Osteocyte (in vitro differentiated cells): ENCODE data around the gene CHERP. TPM values are rescaled to one million over a fixed set of nuclear protein-coding genes. Genes with fewer than 3 reads are reported as not detected.
"Not testable (repeated sequence)": the region's sequence is repeated elsewhere in the genome, so short reads cannot be mapped to it uniquely, and the experiment has no call there.

ENCODE experiments used
- DNase-seq: peaks from one replicate; pipeline ENCODE4 v3.0.0; 2021; ENCODE audit warnings: mixed read lengths; ENCODE audit not compliant: unreplicated experiment; ENCODE audit errors: extremely low spot score
- H3K27ac Mint-ChIP-seq: one replicate; pipeline ENCODE4 v1.8.0; 2021; ENCODE audit warnings: mild to moderate bottlenecking, mixed read lengths; ENCODE audit not compliant: unreplicated experiment
- H3K27me3 Mint-ChIP-seq: one replicate; pipeline ENCODE4 v1.8.0; 2021; ENCODE audit warnings: mixed read lengths; ENCODE audit not compliant: unreplicated experiment
- H3K36me3 Mint-ChIP-seq: one replicate; pipeline ENCODE4 v1.8.0; 2021; ENCODE audit warnings: mixed read lengths; ENCODE audit not compliant: unreplicated experiment
- H3K4me1 Mint-ChIP-seq: one replicate; pipeline ENCODE4 v1.8.0; 2021; ENCODE audit warnings: mixed read lengths; ENCODE audit not compliant: unreplicated experiment
- H3K4me3 Mint-ChIP-seq: one replicate; pipeline ENCODE4 v1.8.0; 2021; ENCODE audit warnings: mild to moderate bottlenecking, moderate library complexity, mixed read lengths; ENCODE audit not compliant: unreplicated experiment
- H3K9me3 Mint-ChIP-seq: one replicate; pipeline ENCODE4 v1.8.0; 2021; ENCODE audit warnings: mixed read lengths; ENCODE audit not compliant: unreplicated experiment
- CTCF ChIP-seq: fragments of 200-600 bp; sonication (generic); IDR thresholded peaks from 2 replicates; pipeline ENCODE4 v1.5.0; 2021; ENCODE audit warnings: antibody characterized with exemption, mild to moderate bottlenecking, moderate library complexity
- total RNA-seq: library from RNA; stranded (reverse); gene quantifications from 2 replicates; pipeline ENCODE4 v1.2.1, GENCODE V29; 2021

The CHERP gene
- total RNA-seq, 1 donor from 2014 or later = 50.1 TPM

- no peak overlapping the region for H3K4me3 Mint-ChIP-seq
- peaks cover 40% of the 10 kb centered on the region for H3K36me3 Mint-ChIP-seq
- DNase-seq = no peak
- peaks cover 9% of the 10 kb centered on the region for H3K4me1 Mint-ChIP-seq
- H3K9me3 Mint-ChIP-seq = no peaks in the 10 kb centered on the region
- no peaks in the 10 kb centered on the region for H3K27me3 Mint-ChIP-seq
- H3K27ac Mint-ChIP-seq = no peak overlapping the region
- no peak for TF ChIP-seq CTCF
These were observed 22.6 kb upstream of the CHERP start for GRCh38 chr19:16564842-16565241.

GRCh38 chr19:16562608-16563025 lies 20.4 kb upstream of the CHERP start:
- DNase-seq = no peak
- Mint-ChIP-seq H3K9me3 (no peaks in the 10 kb centered on the region), H3K4me3 (no peak overlapping the region), H3K36me3 (peaks cover 42% of the 10 kb centered on the region), H3K27me3 (no peaks in the 10 kb centered on the region), H3K4me1 (no peaks in the 10 kb centered on the region), H3K27ac (no peak overlapping the region)
- TF ChIP-seq CTCF = no peak

GRCh38 chr19:16561382-16561781 lies 19.1 kb upstream of the CHERP start:
- no peak overlapping the region for H3K4me3 Mint-ChIP-seq
- H3K36me3 Mint-ChIP-seq = peaks cover 35% of the 10 kb centered on the region
- DNase-seq = no peak
- TF ChIP-seq CTCF = no peak
- H3K9me3 Mint-ChIP-seq = no peaks in the 10 kb centered on the region
- no peaks in the 10 kb centered on the region for H3K4me1 Mint-ChIP-seq
- no peak overlapping the region for H3K27ac Mint-ChIP-seq
- H3K27me3 Mint-ChIP-seq = no peaks in the 10 kb centered on the region

GRCh38 chr19:16559780-16560276 lies 17.6 kb upstream of the CHERP start:
- no peak overlapping the region for H3K27ac Mint-ChIP-seq
- H3K27me3 Mint-ChIP-seq = no peaks in the 10 kb centered on the region
- no peaks in the 10 kb centered on the region for H3K9me3 Mint-ChIP-seq
- no peak for TF ChIP-seq CTCF
- H3K4me1 Mint-ChIP-seq = no peaks in the 10 kb centered on the region
- no peak for DNase-seq
- H3K36me3 Mint-ChIP-seq = peaks cover 29% of the 10 kb centered on the region
- H3K4me3 Mint-ChIP-seq = no peak overlapping the region

GRCh38 chr19:16554776-16555175 lies 12.5 kb upstream of the CHERP start:
- H3K9me3 Mint-ChIP-seq = no peaks in the 10 kb centered on the region
- H3K4me1 Mint-ChIP-seq = no peaks in the 10 kb centered on the region
- TF ChIP-seq CTCF = no peak
- H3K4me3 Mint-ChIP-seq = no peak overlapping the region
- H3K27me3 Mint-ChIP-seq = no peaks in the 10 kb centered on the region
- no peak for DNase-seq
- H3K36me3 Mint-ChIP-seq = peaks cover 18% of the 10 kb centered on the region
- no peak overlapping the region for H3K27ac Mint-ChIP-seq

- H3K36me3 Mint-ChIP-seq = peaks cover 13% of the 10 kb centered on the region
These were observed 9.7 kb upstream of the CHERP start for GRCh38 chr19:16551902-16552301.

More at GRCh38 chr19:16551902-16552301, 9.7 kb upstream of the CHERP start:
- not testable (repeated sequence) for H3K4me1 Mint-ChIP-seq, H3K27ac Mint-ChIP-seq, DNase-seq, H3K27me3 Mint-ChIP-seq, H3K9me3 Mint-ChIP-seq, H3K4me3 Mint-ChIP-seq
